CD1c-positive myeloid dendritic cell (primary cell): ENCODE data around the gene XPO5.

Experiments
- DNase-seq: peaks from one replicate; pipeline ENCODE4 v3.0.0-alpha.2; 2016; ENCODE audit errors: extremely low spot score

The XPO5 gene

GRCh38 chr6:43472515-43472914 is 103.3 kb downstream of the XPO5 start:
- DNase-seq, result no peak
